ENCODE data around the gene STT3A. TPM values are rescaled to one million over a fixed set of nuclear protein-coding genes. Genes with fewer than 3 reads are reported as not detected.

STT3A gene
- total RNA-seq, 2 experiments from 2014 or later, result 35.1 to 38.6 TPM

GRCh38 chr11:125564357-125564756 lies 28.3 kb upstream of the STT3A start:
- H3K9me3 ChIP-seq (ENCODE audit: control insufficient read depth in 1 of 2, insufficient read depth in 1 of 2, low read length in 2 of 2), result no peaks in the 10 kb centered on the region
- Mint-ChIP-seq H3K4me3 (no peak overlapping the region), H3K4me1 (ENCODE audit: low read depth) (peaks cover 4% of the 10 kb centered on the region), H3K9me3 (no peaks in the 10 kb centered on the region), H3K36me3 (ENCODE audit: low read depth) (no peaks in the 10 kb centered on the region), H3K27ac (no peak overlapping the region), H3K27me3 (no peaks in the 10 kb centered on the region)
- no peaks in the 10 kb centered on the region for H3K27me3 ChIP-seq (ENCODE audit: control insufficient read depth in 1 of 2, insufficient read depth in 2 of 2, low read length in 2 of 2)
- ATAC-seq (ENCODE audit: poor library complexity) (no peak), DNase-seq (no peak)
- ChIA-PET POLR2A (interaction anchor here (1.4 kb wide), 1 partner anchor 28 kb away, joined by 3 read pairs; the partner anchor contains the start of gene STT3A), CTCF (no interaction called here)
- H3K27ac ChIP-seq (ENCODE audit: low read depth in 1 of 2, low read length in 2 of 2), result no peak overlapping the region
- no peak for TF ChIP-seq CTCF (IDR thresholded peaks at IDR 0.05)
- intact Hi-C loops (cut with DNase I, micrococcal nuclease), result loop anchor here in 1 of 2 experiments (10.0 kb wide), 2 partner anchors 450 to 610 kb away; partner anchors contain the start of genes CCDC15 and TMEM218
- peaks cover 7% of the 10 kb centered on the region for H3K4me1 ChIP-seq (ENCODE audit: insufficient read depth, low read length)
- H3K4me3 ChIP-seq (ENCODE audit: low read length), result no peak overlapping the region
- H3K36me3 ChIP-seq (ENCODE audit: insufficient read depth, low read length), result no peaks in the 10 kb centered on the region

DNA sequence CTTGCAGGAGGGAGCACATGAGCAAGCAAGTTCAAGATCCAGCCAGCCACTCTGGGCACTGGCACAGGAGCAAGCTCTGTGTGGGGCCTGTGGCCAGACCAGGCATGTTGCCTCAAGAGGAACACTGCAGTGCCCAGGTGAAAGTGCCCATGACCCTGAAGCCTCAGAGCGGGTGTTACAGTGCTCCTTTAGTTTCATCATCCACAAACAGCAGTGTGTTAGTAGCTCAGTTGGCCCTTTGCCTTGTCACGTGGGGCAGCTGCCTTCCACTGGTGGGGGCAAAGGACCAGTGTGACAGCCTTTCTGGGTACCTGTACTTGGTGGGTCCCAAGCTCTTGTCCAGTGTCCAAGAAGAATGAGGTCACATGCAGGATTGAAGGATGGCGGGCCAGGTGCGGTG lies 26.4 kb upstream of the STT3A start:
- CTCF ChIA-PET, result no interaction called here
- H3K27me3 Mint-ChIP-seq, result no peaks in the 10 kb centered on the region
- H3K27ac Mint-ChIP-seq, result no peak overlapping the region
- peak overlapping the region; percentile 35 for H3K4me3 Mint-ChIP-seq
- Histone ChIP-seq H3K9me3 (ENCODE audit: control insufficient read depth in 1 of 2, insufficient read depth in 1 of 2, low read length in 2 of 2) (no peaks in the 10 kb centered on the region), H3K27me3 (ENCODE audit: control insufficient read depth in 1 of 2, insufficient read depth in 2 of 2, low read length in 2 of 2) (no peaks in the 10 kb centered on the region), H3K4me1 (ENCODE audit: insufficient read depth, low read length) (peaks cover 18% of the 10 kb centered on the region), H3K27ac (ENCODE audit: low read depth in 1 of 2, low read length in 2 of 2) (no peak overlapping the region), H3K36me3 (ENCODE audit: insufficient read depth, low read length) (no peaks in the 10 kb centered on the region), H3K4me3 (ENCODE audit: low read length) (no peak overlapping the region)
- no peak for ATAC-seq (ENCODE audit: poor library complexity)
- H3K4me1 Mint-ChIP-seq (ENCODE audit: low read depth), result peaks cover 19% of the 10 kb centered on the region
- POLR2A ChIA-PET, result interaction anchor here (1.1 kb wide), 1 partner anchor 26 kb away, joined by 3 read pairs; no protein-coding TSS in a partner anchor
- H3K9me3 Mint-ChIP-seq, result no peaks in the 10 kb centered on the region
- TF ChIP-seq CTCF (IDR thresholded peaks at IDR 0.05), result no peak
- peaks cover 6% of the 10 kb centered on the region for H3K36me3 Mint-ChIP-seq (ENCODE audit: low read depth)
- intact Hi-C loops (cut with DNase I, micrococcal nuclease), result loop anchor here in 1 of 2 experiments (5.0 to 10.0 kb wide), 4 partner anchors 306 to 611 kb away; partner anchors contain the start of genes CCDC15, HYLS1 and TMEM218
- DNase-seq, result no peak

- Histone ChIP-seq H3K9me3 (ENCODE audit: control insufficient read depth in 1 of 2, insufficient read depth in 1 of 2, low read length in 2 of 2) (no peaks in the 10 kb centered on the region), H3K36me3 (ENCODE audit: insufficient read depth, low read length) (peaks cover 17% of the 10 kb centered on the region), H3K27ac (ENCODE audit: low read depth in 1 of 2, low read length in 2 of 2) (peak within 1 kb of the TSS; percentile 68 to 74), H3K4me1 (ENCODE audit: insufficient read depth, low read length) (peaks cover 18% of the 10 kb centered on the region), H3K27me3 (ENCODE audit: control insufficient read depth in 1 of 2, insufficient read depth in 2 of 2, low read length in 2 of 2) (no peaks in the 10 kb centered on the region), H3K4me3 (ENCODE audit: low read length) (peak within 1 kb of the TSS; percentile 80)
- TF ChIP-seq CTCF (IDR thresholded peaks at IDR 0.05), result peak; percentile 76
- Mint-ChIP-seq H3K4me3 (peak within 1 kb of the TSS; percentile 95), H3K27ac (peak within 1 kb of the TSS; percentile 84), H3K9me3 (no peaks in the 10 kb centered on the region), H3K4me1 (ENCODE audit: low read depth) (peaks cover 26% of the 10 kb centered on the region), H3K36me3 (ENCODE audit: low read depth) (peaks cover 30% of the 10 kb centered on the region), H3K27me3 (no peaks in the 10 kb centered on the region)
- intact Hi-C loops (cut with DNase I, micrococcal nuclease), result loop anchor here (1.0 to 10.0 kb wide), 8 partner anchors 23 to 642 kb away; partner anchors contain the start of genes STT3A (in 2 of the 2), CCDC15 (in 1 of the 2), CDON (in 1 of the 2) and FAM118B (in 1 of the 2)
- DNase-seq (peak; percentile 76 to 95 (median 86)), ATAC-seq (ENCODE audit: poor library complexity) (peak; percentile 94)
- CTCF ChIA-PET, result interaction anchor here (1.2 to 3.0 kb wide), 4 partner anchors 13 to 56 kb away, joined by 3 to 19 read pairs (median 4); partner anchors contain the start of genes CHEK1 and STT3A
- POLR2A ChIA-PET, result interaction anchor here (0.8 to 6.7 kb wide), 11 partner anchors 14 to 700 kb away, joined by 3 to 136 read pairs (median 5); partner anchors contain the start of genes CHEK1, FOXRED1, HYLS1 and SRPRA
These were observed 23.4 kb upstream of the STT3A start, which contains the start of gene EI24 for GRCh38 chr11:125568970-125569914. EI24 (plus strand) TSS chr11:125569477; CDS start chr11:125572528, 3,051 bp downstream.
